Stromal cell of bone marrow (primary cell): ENCODE measurements around the gene HDAC8.

Experiments used
- DNase-seq: peaks from one replicate; pipeline ENCODE4 v3.0.0-alpha.2; 2012; ENCODE audit warnings: low read depth

HDAC8 gene

DNA sequence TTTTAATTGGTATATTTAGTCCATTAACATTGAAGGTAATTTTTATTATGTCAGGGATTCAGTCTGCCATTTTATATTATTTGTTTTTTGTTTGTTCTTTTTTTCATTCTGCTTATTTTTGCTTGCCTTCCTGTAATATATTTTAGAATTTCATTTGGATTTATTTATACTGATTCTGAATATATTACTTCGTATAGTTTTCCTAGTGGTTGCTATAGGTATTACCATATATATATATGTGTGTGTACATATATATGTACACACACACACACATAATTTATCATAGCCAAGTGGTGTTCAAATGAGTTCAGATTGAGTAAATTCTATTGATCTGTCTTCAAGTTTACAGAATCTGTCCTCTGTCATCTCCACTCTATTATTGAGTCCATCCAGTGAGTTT is 278.1 kb downstream of the HDAC8 start:
- no peak for DNase-seq

DNA sequence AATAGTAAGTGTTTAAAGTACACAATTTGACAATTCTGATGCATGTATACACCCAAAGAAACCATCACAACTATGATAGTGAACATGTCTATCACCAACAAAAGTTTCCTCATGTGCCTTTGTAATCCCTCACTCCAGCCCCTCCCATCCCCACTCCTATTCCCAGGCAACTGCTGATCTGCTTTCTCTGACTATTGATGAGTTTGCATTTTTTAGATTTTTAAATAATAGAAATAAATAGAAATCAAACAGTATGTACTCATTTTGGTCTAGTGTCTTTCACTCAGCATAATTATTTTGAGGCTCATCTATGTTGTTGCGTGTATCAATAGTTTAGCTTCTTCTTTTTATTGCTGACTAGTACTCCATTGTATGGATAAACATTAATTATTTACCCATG is 290.3 kb downstream of the HDAC8 start:
- no peak for DNase-seq

DNA sequence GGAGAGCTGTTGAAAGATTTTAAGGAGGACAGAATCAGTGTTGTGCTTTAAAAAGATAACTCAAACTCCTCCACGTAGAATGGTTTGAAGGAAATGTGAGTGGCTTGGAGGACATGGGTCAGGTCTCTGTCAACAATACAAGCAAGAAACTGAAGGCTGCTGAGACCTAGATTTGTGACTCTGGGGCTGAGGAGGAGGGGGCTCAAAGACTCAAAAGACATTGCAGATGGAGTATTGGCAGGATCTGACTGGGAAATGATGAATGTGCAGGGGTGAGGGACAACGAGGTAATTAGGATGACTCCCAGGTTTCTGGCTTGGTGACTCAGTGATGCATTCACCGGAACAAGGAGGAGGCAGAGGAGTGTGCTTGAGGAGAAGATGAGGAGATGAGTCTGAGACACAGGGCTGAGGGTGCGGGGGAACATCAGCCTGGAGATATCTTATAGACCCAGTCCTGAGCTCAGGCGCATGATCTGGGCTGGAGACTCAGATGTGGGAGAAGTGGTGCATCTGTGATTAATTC is 292.3 kb downstream of the HDAC8 start:
- DNase-seq: no peak
